HL-60 (cell line): ENCODE results near the gene NUDCD3.

Experiments
- GABPA ChIP-seq: IDR thresholded peaks from 2 replicates; pipeline ENCODE4 v1.6.1; 2012; ENCODE audit warnings: low read depth
- POLR2AphosphoS5 ChIP-seq: IDR thresholded peaks from 2 replicates; pipeline ENCODE4 v1.6.1; 2012; ENCODE audit warnings: low read depth
- SPI1 ChIP-seq: IDR thresholded peaks from 2 replicates; pipeline ENCODE4 v1.6.1; 2012; ENCODE audit warnings: low read depth, mild to moderate bottlenecking, borderline replicate concordance
- TF ChIP-seq, protein P1 (sequence below): IDR thresholded peaks from one replicate; pipeline ENCODE4 v1.5.1; 2011; ENCODE audit warnings: low read length, control low read depth, inconsistent platforms; ENCODE audit not compliant: insufficient read depth
- TF ChIP-seq, protein P2 (sequence below): IDR thresholded peaks from 2 replicates; pipeline ENCODE4 v1.6.1; 2012; ENCODE audit warnings: low read depth; ENCODE audit not compliant: insufficient replicate concordance

DNA sequence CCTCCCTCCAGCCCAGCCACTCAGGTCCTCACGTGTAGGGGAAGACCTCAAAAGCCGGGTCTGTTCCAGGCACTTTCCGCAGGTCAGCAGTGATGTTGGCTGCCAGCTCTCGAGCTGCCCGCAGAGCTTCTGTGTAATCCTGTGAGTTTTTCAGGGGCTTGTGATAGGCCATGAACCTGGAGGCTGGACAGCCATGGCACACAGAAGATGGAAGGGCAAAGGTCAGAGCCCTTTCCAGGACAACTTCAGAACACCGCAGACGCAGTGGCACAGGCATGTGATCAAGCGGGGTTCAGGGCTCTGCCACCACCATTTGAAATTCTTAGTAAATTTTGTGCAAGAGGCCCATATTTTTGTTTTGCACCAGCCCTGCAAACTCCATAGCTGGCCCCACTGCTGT, 26.7 kb upstream of the NUDCD3 start:
- TF ChIP-seq, protein P1, sequence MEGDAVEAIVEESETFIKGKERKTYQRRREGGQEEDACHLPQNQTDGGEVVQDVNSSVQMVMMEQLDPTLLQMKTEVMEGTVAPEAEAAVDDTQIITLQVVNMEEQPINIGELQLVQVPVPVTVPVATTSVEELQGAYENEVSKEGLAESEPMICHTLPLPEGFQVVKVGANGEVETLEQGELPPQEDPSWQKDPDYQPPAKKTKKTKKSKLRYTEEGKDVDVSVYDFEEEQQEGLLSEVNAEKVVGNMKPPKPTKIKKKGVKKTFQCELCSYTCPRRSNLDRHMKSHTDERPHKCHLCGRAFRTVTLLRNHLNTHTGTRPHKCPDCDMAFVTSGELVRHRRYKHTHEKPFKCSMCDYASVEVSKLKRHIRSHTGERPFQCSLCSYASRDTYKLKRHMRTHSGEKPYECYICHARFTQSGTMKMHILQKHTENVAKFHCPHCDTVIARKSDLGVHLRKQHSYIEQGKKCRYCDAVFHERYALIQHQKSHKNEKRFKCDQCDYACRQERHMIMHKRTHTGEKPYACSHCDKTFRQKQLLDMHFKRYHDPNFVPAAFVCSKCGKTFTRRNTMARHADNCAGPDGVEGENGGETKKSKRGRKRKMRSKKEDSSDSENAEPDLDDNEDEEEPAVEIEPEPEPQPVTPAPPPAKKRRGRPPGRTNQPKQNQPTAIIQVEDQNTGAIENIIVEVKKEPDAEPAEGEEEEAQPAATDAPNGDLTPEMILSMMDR = no peak
- TF ChIP-seq POLR2AphosphoS5 = no peak
- TF ChIP-seq, protein P2, sequence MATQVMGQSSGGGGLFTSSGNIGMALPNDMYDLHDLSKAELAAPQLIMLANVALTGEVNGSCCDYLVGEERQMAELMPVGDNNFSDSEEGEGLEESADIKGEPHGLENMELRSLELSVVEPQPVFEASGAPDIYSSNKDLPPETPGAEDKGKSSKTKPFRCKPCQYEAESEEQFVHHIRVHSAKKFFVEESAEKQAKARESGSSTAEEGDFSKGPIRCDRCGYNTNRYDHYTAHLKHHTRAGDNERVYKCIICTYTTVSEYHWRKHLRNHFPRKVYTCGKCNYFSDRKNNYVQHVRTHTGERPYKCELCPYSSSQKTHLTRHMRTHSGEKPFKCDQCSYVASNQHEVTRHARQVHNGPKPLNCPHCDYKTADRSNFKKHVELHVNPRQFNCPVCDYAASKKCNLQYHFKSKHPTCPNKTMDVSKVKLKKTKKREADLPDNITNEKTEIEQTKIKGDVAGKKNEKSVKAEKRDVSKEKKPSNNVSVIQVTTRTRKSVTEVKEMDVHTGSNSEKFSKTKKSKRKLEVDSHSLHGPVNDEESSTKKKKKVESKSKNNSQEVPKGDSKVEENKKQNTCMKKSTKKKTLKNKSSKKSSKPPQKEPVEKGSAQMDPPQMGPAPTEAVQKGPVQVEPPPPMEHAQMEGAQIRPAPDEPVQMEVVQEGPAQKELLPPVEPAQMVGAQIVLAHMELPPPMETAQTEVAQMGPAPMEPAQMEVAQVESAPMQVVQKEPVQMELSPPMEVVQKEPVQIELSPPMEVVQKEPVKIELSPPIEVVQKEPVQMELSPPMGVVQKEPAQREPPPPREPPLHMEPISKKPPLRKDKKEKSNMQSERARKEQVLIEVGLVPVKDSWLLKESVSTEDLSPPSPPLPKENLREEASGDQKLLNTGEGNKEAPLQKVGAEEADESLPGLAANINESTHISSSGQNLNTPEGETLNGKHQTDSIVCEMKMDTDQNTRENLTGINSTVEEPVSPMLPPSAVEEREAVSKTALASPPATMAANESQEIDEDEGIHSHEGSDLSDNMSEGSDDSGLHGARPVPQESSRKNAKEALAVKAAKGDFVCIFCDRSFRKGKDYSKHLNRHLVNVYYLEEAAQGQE = no peak
- no peak for TF ChIP-seq GABPA
- no peak for TF ChIP-seq SPI1
